ENCODE results near the gene KIRREL1.
A peak's percentile ranks its signal among the peaks of the same experiment; 100 is the strongest.

KIRREL1 gene

GRCh38 chr1:158077411-158078256 lies 84.2 kb downstream of the KIRREL1 start:
- no peak for DNase-seq

DNA sequence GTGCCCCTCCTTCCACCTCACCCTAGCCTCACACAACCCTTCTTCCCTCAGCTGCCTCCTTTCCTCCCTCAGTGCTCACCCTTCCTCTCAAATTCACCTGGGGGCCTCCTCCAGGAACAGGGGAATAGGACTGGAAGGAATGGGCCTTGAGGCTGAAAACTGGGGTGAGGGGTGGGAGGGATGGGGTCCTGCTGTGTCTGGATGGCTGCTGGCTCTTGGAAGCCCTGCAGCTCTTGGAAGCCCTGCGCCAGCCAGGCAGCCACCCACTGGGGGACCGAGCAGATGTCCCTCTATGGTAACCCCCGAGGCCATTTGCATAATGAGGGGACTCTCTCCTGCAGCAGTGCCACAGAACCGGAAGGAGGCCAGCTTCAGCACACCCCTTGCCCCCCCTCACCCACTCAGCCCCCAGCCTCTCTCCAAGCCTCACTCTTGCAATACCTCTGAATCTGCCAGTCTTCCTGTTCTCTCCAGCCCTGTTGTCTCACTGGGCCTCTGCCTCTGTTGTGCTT lies 85.2 kb downstream of the KIRREL1 start:
- DNase-seq = no peak

DNA sequence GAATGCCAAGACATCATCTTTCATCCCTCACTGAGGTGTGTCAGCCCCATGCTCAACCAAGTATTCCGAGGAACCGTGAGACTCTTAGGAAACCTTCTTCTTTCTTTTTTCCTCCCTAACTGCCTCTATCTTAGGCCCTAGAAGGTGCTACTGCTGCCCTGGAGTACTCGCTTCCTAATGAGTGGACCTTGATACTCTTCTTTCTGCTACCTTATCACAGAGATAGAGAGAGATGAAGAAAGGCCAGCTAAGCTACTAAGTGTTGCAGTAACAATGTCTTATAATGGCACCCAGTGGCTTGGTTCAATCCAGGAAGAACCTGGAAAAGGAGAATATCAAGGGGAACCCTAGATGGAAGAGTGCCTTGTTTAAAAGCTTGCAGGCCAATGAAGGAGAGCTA lies 86.6 kb downstream of the KIRREL1 start:
- DNase-seq = no peak

DNA sequence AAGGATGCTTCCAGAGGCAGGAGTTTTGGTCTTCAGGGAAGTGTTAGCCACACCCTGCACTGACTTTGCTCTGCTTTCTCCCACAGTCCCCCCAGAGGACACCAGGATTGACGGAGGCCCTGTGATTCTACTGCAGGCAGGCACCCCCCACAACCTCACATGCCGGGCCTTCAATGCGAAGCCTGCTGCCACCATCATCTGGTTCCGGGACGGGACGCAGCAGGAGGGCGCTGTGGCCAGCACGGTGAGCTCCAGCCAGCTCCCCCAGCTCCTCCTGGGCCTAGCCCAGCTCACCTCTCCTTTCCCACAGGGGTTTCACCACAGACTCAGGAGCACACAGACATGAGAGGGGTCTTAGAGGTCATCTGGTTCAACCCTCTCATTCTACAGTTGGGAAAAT lies 90.9 kb downstream of the KIRREL1 start:
- no peak for DNase-seq

GRCh38 chr1:158084747-158085146 lies 91.3 kb downstream of the KIRREL1 start:
- no peak for DNase-seq

GRCh38 chr1:158087320-158087927 lies 94.0 kb downstream of the KIRREL1 start:
- peak; percentile 14 to 25 for DNase-seq

DNA sequence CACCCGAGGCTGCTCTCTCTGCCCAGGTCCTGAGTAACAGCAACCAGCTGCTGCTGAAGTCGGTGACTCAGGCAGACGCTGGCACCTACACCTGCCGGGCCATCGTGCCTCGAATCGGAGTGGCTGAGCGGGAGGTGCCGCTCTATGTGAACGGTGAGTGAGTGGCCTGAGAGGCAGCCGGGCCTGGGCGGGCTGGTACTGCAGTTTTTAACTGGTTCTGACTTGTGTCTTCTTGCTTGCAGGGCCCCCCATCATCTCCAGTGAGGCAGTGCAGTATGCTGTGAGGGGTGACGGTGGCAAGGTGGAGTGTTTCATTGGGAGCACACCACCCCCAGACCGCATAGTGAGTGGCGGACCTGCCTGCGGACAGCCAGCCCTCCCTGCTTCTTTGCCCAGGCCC lies 96.0 kb downstream of the KIRREL1 start:
- DNase-seq = no peak

DNA sequence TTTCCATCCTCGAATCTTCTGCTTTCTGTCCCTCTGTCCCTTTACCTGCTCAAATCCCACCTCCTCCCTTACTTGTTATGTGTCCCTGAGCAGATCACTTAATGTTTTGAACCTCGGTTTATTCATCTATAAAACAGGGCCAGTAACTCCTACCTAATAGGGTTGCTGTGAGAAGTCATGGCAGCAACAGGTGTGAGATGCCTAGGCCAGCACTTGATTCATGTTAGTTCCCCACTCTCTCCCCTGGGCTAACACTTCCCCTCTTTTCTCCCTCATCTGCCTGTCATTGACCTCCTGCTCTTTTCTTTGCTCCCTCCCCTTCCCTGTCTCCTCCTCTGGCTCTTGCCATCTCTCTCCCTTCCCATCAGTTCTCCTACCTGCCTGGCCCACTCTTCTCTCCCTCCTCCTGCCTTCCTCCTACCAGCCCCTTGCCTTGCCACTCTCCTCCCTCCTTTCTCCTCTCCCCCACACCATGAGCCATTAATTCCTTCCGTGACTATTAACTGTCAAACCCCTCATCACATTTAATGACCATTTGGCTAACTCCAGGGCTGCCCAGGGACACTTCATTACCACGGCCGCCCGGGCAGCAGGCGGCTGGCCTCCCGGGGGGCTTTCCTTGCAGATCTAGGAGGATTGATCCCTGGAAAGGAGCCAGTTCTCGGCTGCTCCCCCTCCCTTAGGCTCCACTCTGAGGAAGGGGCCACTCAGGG lies 96.6 kb downstream of the KIRREL1 start:
- no peak for DNase-seq

DNA sequence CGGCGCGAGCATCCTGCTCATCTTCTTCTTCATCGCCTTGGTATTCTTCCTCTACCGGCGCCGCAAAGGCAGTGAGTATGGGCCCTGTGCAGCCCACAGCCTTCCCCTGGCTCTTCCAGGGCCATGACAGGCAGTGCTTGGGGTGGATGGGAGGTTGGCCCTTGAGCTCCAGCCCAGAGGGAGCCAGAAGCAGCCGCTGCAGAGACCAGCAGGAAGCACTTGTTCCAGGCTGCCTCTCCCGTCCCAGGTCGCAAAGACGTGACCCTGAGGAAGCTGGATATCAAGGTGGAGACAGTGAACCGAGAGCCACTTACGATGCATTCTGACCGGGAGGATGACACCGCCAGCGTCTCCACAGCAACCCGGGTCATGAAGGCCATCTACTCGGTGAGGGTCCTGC lies 99.9 kb downstream of the KIRREL1 start:
- DNase-seq = no peak

DNA sequence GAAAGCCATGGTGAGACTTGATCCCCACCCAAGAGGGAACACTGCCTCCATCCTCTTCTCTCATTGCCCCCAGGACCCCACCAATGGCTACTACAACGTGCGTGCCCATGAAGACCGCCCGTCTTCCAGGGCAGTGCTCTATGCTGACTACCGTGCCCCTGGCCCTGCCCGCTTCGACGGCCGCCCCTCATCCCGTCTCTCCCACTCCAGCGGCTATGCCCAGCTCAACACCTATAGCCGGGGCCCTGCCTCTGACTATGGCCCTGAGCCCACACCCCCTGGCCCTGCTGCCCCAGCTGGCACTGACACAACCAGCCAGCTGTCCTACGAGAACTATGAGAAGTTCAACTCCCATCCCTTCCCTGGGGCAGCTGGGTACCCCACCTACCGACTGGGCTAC lies 101.1 kb downstream of the KIRREL1 start:
- DNase-seq = no peak

DNA sequence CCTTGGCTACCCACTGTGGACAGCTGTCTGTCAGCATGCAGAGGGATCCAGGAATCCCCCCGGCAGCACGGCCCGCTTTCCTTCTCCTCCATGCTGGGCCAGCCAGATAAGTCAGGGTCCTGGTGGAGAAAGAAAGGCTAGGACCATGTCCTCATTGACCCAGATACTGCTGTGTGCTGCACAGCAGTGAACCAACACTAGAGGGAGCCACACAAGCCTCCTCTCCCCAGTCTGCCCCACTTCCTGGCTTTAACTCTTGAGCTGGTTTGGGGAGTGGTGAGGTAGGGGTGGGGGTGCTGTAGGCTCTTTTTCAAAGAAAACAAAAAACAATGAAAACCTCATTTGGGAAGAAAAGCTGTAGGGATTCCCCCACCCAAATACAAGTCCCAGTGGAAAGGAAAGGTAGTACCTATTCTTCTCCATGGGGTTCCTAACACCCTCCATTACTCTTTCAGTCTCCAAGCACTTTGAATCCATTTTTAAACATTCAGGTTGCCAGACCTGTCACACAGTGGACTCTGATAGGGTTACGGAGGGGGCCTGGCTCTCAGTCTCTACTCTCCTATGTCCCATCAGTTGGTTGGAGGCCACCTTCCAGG lies 102.4 kb downstream of the KIRREL1 start:
- DNase-seq = peak; percentile 14 to 30

DNA sequence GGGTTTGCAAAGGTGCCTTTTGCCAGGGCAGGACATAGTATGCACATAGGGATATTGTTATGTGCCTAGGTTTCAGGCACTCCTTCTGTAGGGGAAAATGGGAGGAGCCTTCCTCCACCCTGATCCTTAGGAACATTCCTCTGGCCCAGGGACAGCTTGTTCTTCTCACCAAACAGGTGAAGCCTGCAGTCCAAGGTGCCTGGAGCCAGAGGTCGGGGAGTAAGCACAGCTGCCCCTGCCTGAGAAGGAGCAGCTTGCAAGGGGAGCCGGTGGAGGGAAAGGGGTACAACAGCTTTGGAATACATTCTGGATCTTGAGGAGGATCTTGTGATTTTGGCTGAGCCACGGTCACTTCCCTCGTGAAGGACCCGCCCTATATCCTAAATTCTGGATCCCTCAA lies 104.8 kb downstream of the KIRREL1 start:
- DNase-seq = no peak

DNA sequence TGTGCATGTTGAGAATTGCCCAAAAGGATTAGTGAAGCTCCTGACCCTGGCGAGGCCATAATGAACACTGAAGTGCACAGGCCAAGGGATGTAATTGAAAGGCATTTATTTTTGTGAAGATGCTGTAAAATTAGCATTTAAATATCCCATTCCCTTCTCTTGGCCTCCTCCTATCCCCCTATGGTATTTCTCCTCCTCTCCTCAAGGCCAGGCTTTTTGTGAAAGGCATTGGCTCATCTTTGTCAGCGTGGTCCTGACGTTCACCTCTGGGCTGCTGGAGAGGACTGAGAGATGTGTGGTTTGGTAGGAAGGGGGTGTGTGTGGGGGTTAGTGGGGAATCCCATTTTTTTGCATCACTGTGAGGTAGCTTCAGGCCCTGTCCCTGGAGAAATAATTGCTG lies 105.7 kb downstream of the KIRREL1 start:
- DNase-seq = no peak

DNA sequence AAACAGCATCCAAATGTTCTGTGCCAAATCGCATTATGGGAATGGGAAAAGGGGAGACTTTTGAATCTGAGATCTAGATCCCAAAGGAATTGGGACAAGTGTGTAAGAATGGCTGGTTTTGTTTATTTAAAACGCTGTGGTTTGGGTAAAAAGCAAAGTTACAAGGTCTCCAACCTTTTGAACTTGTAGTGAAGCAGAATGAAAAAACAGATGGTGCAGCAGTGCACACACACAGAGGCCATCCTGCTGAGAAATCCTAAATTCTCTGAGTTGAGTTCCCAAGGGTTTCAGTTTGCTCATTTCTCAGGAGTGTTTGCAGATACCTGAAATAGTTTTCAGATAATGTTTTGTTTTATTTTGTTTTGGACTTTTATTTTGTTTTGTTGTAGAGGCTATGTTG lies 107.1 kb downstream of the KIRREL1 start:
- DNase-seq = no peak

GRCh38 chr1:158101455-158101854 lies 108.0 kb downstream of the KIRREL1 start:
- no peak for DNase-seq

DNA sequence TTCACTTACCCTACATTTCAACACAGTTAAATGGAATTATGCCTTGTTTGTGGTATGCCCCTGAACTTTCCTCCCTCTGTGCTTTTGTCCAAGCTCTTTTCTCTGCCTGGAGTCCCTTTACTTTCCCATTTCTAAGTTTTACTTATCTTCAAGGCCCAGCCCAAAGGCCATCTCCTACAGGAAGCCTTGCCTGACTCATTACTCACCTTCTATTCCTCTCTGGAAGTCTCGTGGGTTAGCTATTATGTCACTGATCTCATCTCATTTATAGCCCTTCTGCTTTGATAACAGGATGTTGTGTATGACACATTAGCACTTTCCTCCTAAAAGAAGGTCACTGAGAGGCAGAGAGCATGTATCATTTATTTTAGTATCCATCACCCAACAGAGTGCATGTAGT lies 108.5 kb downstream of the KIRREL1 start:
- no peak for DNase-seq

- DNase-seq = no peak
Measured at GRCh38 chr1:158102881-158103674, 109.6 kb downstream of the KIRREL1 start.

DNA sequence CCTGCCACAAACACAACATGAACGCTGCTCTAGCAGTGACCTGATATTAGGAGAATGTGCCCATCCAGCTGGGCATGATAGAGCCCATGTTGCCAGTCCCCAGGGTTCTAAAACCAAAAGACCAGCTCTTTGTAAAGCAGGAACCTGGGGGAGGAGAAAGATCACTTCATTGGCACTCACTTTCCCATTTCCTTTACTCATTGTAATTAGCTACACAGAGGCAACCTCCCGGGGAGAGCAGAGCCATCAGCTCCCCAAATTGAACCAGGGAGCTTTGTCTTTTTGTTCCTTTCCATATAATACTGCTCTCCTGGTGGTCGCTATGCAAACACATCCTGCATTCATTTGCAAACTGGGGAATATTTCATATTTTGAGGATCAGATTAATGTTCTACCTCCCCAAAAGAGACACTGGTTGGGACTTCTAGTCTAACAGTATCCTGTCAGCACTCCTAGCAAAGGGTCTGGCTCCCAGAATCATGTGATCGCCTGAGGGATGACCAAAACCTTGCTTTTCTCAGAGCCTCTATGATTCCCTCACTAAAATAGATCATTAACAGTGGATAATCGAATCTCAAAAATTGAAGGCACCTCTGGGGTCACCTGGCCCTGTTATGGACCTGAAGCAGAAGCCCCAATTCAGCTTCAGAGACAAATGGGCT lies 110.5 kb downstream of the KIRREL1 start:
- DNase-seq = no peak

DNA sequence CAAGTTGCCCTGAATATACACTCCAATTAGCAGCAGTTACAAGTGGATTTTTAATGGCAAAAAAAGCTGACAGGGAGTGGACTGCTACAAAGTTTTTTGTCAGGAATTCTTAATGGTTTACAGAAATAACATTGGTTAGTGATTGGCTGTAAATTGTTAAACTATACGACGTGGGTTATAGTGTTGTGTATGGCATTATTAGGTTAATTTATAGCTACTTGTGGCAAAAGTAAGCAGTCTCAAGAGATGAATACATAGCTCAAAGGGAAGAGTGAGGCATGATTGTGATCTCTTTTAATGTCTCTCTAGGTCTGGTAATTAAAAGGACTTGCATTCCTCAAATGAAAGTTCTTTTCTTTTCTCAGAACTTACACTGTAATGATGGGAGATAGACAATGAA lies 111.4 kb downstream of the KIRREL1 start:
- DNase-seq = no peak

- no peak for DNase-seq
Measured at GRCh38 chr1:158105352-158106095, 112.1 kb downstream of the KIRREL1 start.

GRCh38 chr1:158107916-158108315 lies 114.5 kb downstream of the KIRREL1 start:
- no peak for DNase-seq
